ENCODE measurements around the gene LRRC23.

DNA sequence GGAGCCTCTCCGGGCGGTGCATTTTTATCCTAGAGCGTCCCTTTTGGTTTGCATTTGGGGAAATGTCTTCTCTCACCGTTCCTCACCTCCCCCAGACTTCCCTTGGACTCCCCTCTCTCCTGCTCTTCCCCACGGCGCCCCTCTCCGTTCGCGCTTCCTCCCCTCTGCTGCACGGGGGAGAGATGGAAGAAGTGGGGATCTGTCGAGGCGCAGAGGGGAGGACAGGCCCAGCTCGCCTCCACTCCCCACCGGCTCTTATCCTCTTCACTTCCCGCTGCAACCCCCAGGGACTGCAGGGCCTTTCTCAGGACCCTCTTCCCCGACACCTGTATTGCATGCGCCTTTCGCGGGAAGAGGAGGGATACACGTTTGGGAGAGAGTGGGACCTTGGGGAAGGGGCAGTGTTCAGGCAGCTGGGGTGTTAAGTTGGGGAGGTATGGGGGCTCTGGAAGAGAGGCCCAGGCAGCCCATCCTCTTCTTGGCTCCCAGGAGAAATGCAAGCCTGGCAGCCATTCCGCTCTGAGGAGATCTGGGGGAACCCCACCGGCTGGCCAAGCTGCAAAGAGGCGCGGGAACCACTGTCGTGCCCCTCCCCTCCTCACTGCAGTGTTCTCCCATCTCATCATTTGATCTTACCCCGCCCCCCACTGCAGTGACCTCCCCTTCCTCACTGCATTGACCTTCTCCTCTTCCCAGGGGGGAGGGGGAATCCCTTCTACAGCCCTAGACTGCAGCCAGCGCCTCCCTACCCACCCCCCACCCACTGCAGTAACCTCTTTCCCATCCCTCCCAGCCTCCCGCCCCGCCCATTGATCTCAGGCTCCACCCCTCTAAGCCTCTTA is 10.5 kb downstream of the LRRC23 start:
- TF ChIP-seq CTCF (IDR thresholded peaks at IDR 0.05; ENCODE audit: low read depth, low read length) (no peak), POLR2A (IDR thresholded peaks at IDR 0.05; ENCODE audit: extremely low read depth, insufficient read length) (no peak), MAX (IDR thresholded peaks at IDR 0.05; ENCODE audit: low read depth, low read length) (no peak)
